IMR-90 (cell line): ENCODE measurements around the gene LYZL6. TPM values are rescaled to one million over a fixed set of nuclear protein-coding genes. Genes with fewer than 3 reads are reported as not detected.

Experiments used
- ATAC-seq: fragments of 200-7000 bp; cut with Tn5 transposase; 2 replicates; pipeline ENCODE4 v1.9.1; 2020; ENCODE audit warnings: low read depth, mild to moderate bottlenecking, moderate library complexity
- BruUV-seq: library from RNA; stranded (reverse); fragments of 400-500 nt; replicated peaks from 2 replicates; lab custom pipeline; 2021; lab: Mats Ljungman, UMichigan
- CTCF ChIA-PET: fragments of 300-600 bp; formaldehyde crosslinking; extraction: SDS; loops from one replicate; lab custom pipeline; 2021; ENCODE audit warnings: antibody characterized with exemption; lab: Yijun Ruan, JAX
- POLR2A ChIA-PET: fragments of 300-600 bp; sonication (Branson Sonifier 250); formaldehyde crosslinking; loops from one replicate; lab custom pipeline; 2022; ENCODE audit warnings: antibody characterized with exemption; ENCODE audit not compliant: unreplicated experiment; lab: Charles Lee
- DNase-seq: peaks from one replicate; pipeline ENCODE4 v3.0.0; 2013
- H2AFZ ChIP-seq: replicated peaks from 2 replicates; pipeline ENCODE3; 2013; ENCODE audit warnings: low read length, mild to moderate bottlenecking; ENCODE audit not compliant: poor library complexity
- H2AK5ac ChIP-seq: 2 replicates; pipeline ENCODE4 v1.6.1; 2013; ENCODE audit warnings: low read depth, low read length, inconsistent platforms
- H2AK9ac ChIP-seq: replicated peaks from 2 replicates; pipeline ENCODE3; 2013; ENCODE audit warnings: mild to moderate bottlenecking, low read depth, low read length, moderate library complexity; ENCODE audit not compliant: poor library complexity
- H2BK120ac ChIP-seq: 2 replicates; pipeline ENCODE4 v1.6.1; 2013; ENCODE audit warnings: low read depth, low read length, inconsistent platforms
- H2BK15ac ChIP-seq: 3 replicates; pipeline ENCODE4 v1.6.1; 2013; ENCODE audit warnings: low read depth, low read length, inconsistent platforms
- H2BK20ac ChIP-seq: 2 replicates; pipeline ENCODE4 v1.6.1; 2013; ENCODE audit warnings: low read depth, mild to moderate bottlenecking, inconsistent platforms, low read length, moderate library complexity
- H2BK5ac ChIP-seq: 2 replicates; pipeline ENCODE4 v1.6.1; 2013; ENCODE audit warnings: mild to moderate bottlenecking, low read depth, low read length, inconsistent platforms; ENCODE audit not compliant: poor library complexity, severe bottlenecking
- H3K14ac ChIP-seq: replicated peaks from 2 replicates; pipeline ENCODE4 v1.6.1; 2013; ENCODE audit warnings: low read depth, low read length, inconsistent platforms
- H3K18ac ChIP-seq: 2 replicates; pipeline ENCODE4 v1.6.1; 2013; ENCODE audit warnings: low read depth, low read length, control low read depth
- H3K23ac ChIP-seq: 2 replicates; pipeline ENCODE4 v1.6.1; 2013; ENCODE audit warnings: low read depth, low read length, inconsistent platforms
- H3K27ac ChIP-seq: 2 replicates; pipeline ENCODE4 v1.5.1; 2013; ENCODE audit warnings: mild to moderate bottlenecking, control low read depth, low read length; ENCODE audit not compliant: insufficient read depth
- H3K27me3 ChIP-seq: 2 replicates; pipeline ENCODE4 v1.6.1; 2013; ENCODE audit warnings: low read length; ENCODE audit not compliant: control insufficient read depth, insufficient read depth
- H3K36me3 ChIP-seq: 2 replicates; pipeline ENCODE4 v1.6.1; 2013; ENCODE audit warnings: low read length, mixed read lengths; ENCODE audit not compliant: control insufficient read depth, insufficient read depth
- H3K4ac ChIP-seq: 2 replicates; pipeline ENCODE4 v1.6.1; 2013; ENCODE audit warnings: low read depth, low read length, inconsistent platforms
- H3K4me1 ChIP-seq: 2 replicates; pipeline ENCODE4 v1.6.1; 2013; ENCODE audit warnings: low read length, mixed read lengths; ENCODE audit not compliant: control insufficient read depth, insufficient read depth
- H3K4me2 ChIP-seq: 2 replicates; pipeline ENCODE4 v1.6.1; 2013; ENCODE audit warnings: low read depth, mild to moderate bottlenecking, control low read depth, low read length, moderate library complexity
- H3K4me3 ChIP-seq: 2 replicates; pipeline ENCODE4 v1.5.1; 2013; ENCODE audit warnings: low read depth, mild to moderate bottlenecking, control low read depth, low read length, moderate library complexity; ENCODE audit not compliant: insufficient read depth
- H3K56ac ChIP-seq: 2 replicates; pipeline ENCODE4 v1.6.1; 2013; ENCODE audit warnings: low read length, inconsistent platforms; ENCODE audit not compliant: insufficient read depth; ENCODE audit errors: extremely low read depth
- H3K79me1 ChIP-seq, 2 experiments: 2 replicates each; pipeline ENCODE4 v1.6.1; 2013; ENCODE audit warnings: low read length in 2 of 2, inconsistent platforms in 1 of 2, low read depth in 1 of 2
- H3K9ac ChIP-seq: 2 replicates; pipeline ENCODE4 v1.6.1; 2013; ENCODE audit warnings: low read depth, low read length, control low read depth
- H3K9me1 ChIP-seq: 2 replicates; pipeline ENCODE4 v1.6.1; 2013; ENCODE audit warnings: low read length, inconsistent platforms; ENCODE audit not compliant: insufficient read depth
- H3K9me3 ChIP-seq: 2 replicates; pipeline ENCODE4 v1.6.1; 2013; ENCODE audit warnings: low read length; ENCODE audit not compliant: control insufficient read depth, insufficient read depth
- H4K20me1 ChIP-seq: 2 replicates; pipeline ENCODE4 v1.6.1; 2013; ENCODE audit warnings: low read length, inconsistent platforms; ENCODE audit not compliant: insufficient read depth
- H4K5ac ChIP-seq: 2 replicates; pipeline ENCODE4 v1.6.1; 2013; ENCODE audit warnings: mild to moderate bottlenecking, low read depth, low read length, control low read depth
- H4K8ac ChIP-seq, 2 experiments: 2 replicates each; pipeline ENCODE4 v1.6.1; 2013; ENCODE audit warnings: low read depth in 2 of 2, low read length in 2 of 2, control low read depth in 1 of 2, inconsistent platforms in 1 of 2
- H4K91ac ChIP-seq: 2 replicates; pipeline ENCODE4 v1.6.1; 2013; ENCODE audit warnings: low read depth, low read length, inconsistent platforms; ENCODE audit not compliant: insufficient read depth
- CHD1 ChIP-seq: IDR thresholded peaks from 2 replicates; pipeline ENCODE4 v1.6.1; 2012; ENCODE audit warnings: low read depth, low read length, improper control_type of control experiment
- CTCF ChIP-seq: conservative IDR thresholded peaks from 2 replicates; pipeline ENCODE4 v1.5.1; 2012; ENCODE audit warnings: mild to moderate bottlenecking, low read depth, low read length, improper control_type of control experiment
- NFE2L2 ChIP-seq: fragments of 150-350 bp; IDR thresholded peaks from 2 replicates; pipeline ENCODE4 v1.6.1; 2016; ENCODE audit warnings: low read depth, mild to moderate bottlenecking, low read length
- USF2 ChIP-seq: fragments of 150-350 bp; IDR thresholded peaks from 2 replicates; pipeline ENCODE4 v1.6.1; 2017; ENCODE audit warnings: mild to moderate bottlenecking, antibody characterized with exemption, low read length, low read depth
- whole genome bisulfite sequencing, 2 experiments: methylation state at CpG; one replicate each; pipeline versions ENCODE4 v1.1.5 to v1.1.7; 2013; ENCODE audit warnings: missing lambda C conversion rate in 2 of 2; ENCODE audit not compliant: insufficient read length in 1 of 2; ENCODE audit errors: extremely low coverage in 2 of 2; 5-methylcytosine and 5-hydroxymethylcytosine counted together
- dilution Hi-C: fragments of 300-500 bp; cut with HindIII; formaldehyde crosslinking; loops from one replicate; pipeline ENCODE4 v1.14.3; 2018; ENCODE audit warnings: low sequenced_read_pairs; ENCODE audit not compliant: unreplicated experiment
- in situ Hi-C: fragments of 300-500 bp; cut with MboI; formaldehyde crosslinking; loops from 3 replicates; pipeline ENCODE4 v1.14.3; 2019; ENCODE audit warnings: low sequenced_read_pairs, inconsistent platforms, mixed read lengths
- intact Hi-C: fragments of 100-400 bp; cut with micrococcal nuclease; formaldehyde crosslinking; loops from 2 replicates; pipeline ENCODE4 v1.10.0; 2022
- polyA plus RNA-seq, 3 experiments: library from polyadenylated mRNA; depleted of rRNA; stranded (reverse); fragments of >200 nt; gene quantifications; 2 replicates each; pipeline ENCODE4 v1.2.3, GENCODE V29; 2012; ENCODE audit warnings: low replicate concordance in 1 of 3
- total RNA-seq: library from RNA; depleted of rRNA; stranded (reverse); fragments of >200 nt; gene quantifications from 2 replicates; pipeline ENCODE4 v1.2.3, GENCODE V29; 2012

LYZL6 gene
- total and polyA plus RNA-seq, 2 of the 4 experiments (the other 2 are of a cell fraction) = not detected

- POLR2A ChIA-PET = interaction anchor here (0.6 kb wide), 1 partner anchor 163 kb away, joined by 6 read pairs; no protein-coding TSS in a partner anchor
- CTCF ChIA-PET = no interaction called here
- Histone ChIP-seq H3K14ac (no peak overlapping the region), H2AK5ac (no peak overlapping the region), H3K23ac (no peak overlapping the region), H2AFZ (no peak overlapping the region), H2AK9ac (no peak overlapping the region), H4K5ac (no peak overlapping the region), H3K9ac (no peak overlapping the region), H3K4me3 (no peak overlapping the region), H4K8ac (no peak overlapping the region), H3K4ac (no peak overlapping the region), H3K56ac (no peak overlapping the region), H2BK5ac (no peak overlapping the region), H3K36me3 (no peaks in the 10 kb centered on the region), H2BK120ac (no peak overlapping the region), H3K79me1 (no peaks in the 10 kb centered on the region), H3K27me3 (no peaks in the 10 kb centered on the region; the same call in none of the 2 replicates), H4K20me1 (no peaks in the 10 kb centered on the region), H2BK20ac (no peak overlapping the region), H3K4me1 (no peaks in the 10 kb centered on the region), H3K9me3 (no peaks in the 10 kb centered on the region), H4K91ac (no peak overlapping the region), H3K4me2 (no peak overlapping the region), H3K9me1 (no peaks in the 10 kb centered on the region), H3K27ac (no peak overlapping the region), H2BK15ac (no peak overlapping the region), H3K18ac (no peak overlapping the region)
- ATAC-seq (no peak), DNase-seq (no peak)
- in situ Hi-C loops (no loop called here), intact Hi-C loops (no loop called here), dilution Hi-C loops (no loop called here)
- WGBS, 2 experiments = no CpG with 5 or more reads among the region's 4 CpGs
- TF ChIP-seq USF2 = no peak
- no peak for TF ChIP-seq CTCF
- TF ChIP-seq CHD1 = no peak
- TF ChIP-seq NFE2L2 = no peak
- no TSS peak for BruUV-seq
Observed at GRCh38 chr17:35944151-35944550, 638 bp upstream of the LYZL6 start.
